GM12801 (cell line): ENCODE measurements around the gene DYNLT2B.

Experiments
- CTCF ChIP-seq: IDR thresholded peaks from one replicate; pipeline ENCODE4 v1.5.1; 2011; ENCODE audit warnings: control low read depth; ENCODE audit not compliant: insufficient read length; ENCODE audit errors: extremely low read depth

The DYNLT2B gene

DNA sequence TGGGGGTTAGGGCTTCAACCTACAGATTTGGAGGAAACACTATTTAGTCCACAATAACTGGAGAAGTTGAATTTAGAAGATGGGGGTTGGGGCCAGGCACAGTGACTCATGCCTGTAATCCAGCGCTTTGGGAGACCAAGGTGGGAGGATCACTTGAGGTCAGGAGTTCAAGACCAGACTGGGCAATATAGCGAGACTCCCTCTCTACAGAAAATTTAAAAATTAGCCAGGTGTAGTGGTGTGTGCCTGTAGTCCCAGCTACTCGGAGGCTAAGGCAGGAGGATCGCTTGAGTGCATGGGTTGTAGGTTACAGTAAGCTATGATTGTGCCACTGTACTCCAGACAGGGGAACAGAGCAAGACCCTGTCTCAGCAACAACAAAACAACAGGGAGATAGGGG lies 5.0 kb upstream of the DYNLT2B start:
- TF ChIP-seq CTCF = no peak

GRCh38 chr3:196321162-196321561 lies 3.1 kb upstream of the DYNLT2B start:
- no peak for TF ChIP-seq CTCF

GRCh38 chr3:196320137-196320536 lies 2.1 kb upstream of the DYNLT2B start:
- TF ChIP-seq CTCF = no peak

DNA sequence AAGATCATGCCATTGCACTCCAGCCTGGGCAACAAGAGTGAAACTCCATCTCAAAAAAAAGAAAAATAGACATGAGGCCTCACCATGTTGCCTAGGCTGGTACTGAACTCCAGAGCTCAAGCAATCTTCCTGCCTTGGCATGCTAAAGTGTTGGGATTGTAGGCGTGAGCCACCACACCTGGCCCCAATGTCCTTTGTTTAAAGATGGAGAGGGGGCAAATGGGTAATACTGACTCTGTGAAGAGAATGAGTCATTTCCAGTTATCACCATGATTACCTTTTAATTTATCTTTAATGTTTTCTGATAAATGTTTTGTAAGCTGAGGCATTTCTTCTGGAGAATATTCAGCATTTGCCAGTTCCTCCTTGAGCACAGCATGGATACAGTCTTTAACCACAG lies 2.2 kb downstream of the DYNLT2B start:
- TF ChIP-seq CTCF = no peak

- no peak for TF ChIP-seq CTCF
These were observed 3.4 kb downstream of the DYNLT2B start for GRCh38 chr3:196314597-196314996.

- no peak for TF ChIP-seq CTCF
These were observed 19.5 kb downstream of the DYNLT2B start for GRCh38 chr3:196298521-196298920.

DNA sequence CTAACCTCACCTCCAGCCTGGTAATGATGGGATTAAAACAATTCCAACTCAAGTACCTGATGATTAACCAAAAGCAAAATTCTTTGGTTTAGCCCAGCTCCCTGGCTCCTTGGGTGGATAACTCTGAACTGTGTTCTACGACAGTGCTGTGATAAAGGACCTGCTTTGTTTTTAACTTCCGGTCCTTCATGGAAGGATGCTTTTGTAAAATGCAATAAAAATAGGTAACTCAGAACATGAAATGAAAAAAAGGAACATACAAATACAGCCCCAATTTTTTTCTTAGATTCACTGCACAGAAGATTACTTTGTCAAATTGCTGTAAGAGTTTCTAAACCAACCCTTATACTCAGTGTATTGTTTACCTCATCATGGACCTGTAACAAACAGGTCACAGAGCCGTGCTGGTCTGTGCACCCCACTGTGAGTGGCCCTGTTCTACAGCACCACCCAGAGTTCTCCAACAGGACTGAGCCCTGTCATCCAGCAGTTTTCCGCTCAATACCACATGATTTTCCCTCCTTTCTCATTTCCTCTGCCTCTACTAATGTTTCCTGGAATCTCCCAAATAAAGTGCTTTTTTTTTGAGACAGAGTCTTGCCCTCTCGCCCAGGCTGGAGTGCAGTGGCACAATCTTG lies 25.6 kb downstream of the DYNLT2B start:
- no peak for TF ChIP-seq CTCF

DNA sequence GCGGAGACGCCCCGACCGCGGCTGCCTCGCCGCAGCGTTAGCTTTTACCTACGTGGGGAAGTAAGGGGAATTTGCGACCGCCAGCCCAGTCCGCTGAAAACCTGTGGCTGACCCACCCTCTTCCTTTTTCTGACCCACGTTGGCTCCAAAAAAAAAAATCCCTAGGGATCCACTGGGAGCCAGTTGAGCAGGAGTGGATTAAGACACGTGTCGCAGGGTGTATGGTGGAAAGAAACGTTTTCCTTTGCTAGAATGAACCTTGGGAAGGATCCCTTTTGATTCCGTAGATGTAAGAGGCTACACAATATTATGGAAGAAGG lies 29.9 kb downstream of the DYNLT2B start:
- TF ChIP-seq CTCF = no peak
